A673 (cell line): ENCODE measurements around the gene GPA33. TPM values are rescaled to one million over a fixed set of nuclear protein-coding genes. Genes with fewer than 3 reads are reported as not detected.

Experiments used
- Bru-seq: library from RNA; stranded (reverse); fragments of 400-500 nt; gene quantifications from one replicate; lab custom pipeline; 2021; lab: Mats Ljungman, UMichigan
- BruChase-seq, 2 experiments: library from RNA; stranded (reverse); fragments of 400-500 nt; gene quantifications; one replicate each; lab custom pipeline; 2021; lab: Mats Ljungman, UMichigan
- BruUV-seq: library from RNA; stranded (reverse); fragments of 400-500 nt; replicated peaks from 2 replicates; lab custom pipeline; 2021; lab: Mats Ljungman, UMichigan
- CTCF ChIA-PET: fragments of 300-600 bp; sonication (Branson Sonifier 250); formaldehyde crosslinking; loops from one replicate; lab custom pipeline; 2022; ENCODE audit warnings: antibody characterized with exemption; lab: Charles Lee
- POLR2A ChIA-PET: fragments of 300-600 bp; sonication (Branson Sonifier 250); formaldehyde crosslinking; loops from one replicate; lab custom pipeline; 2022; ENCODE audit warnings: antibody characterized with exemption; ENCODE audit not compliant: low non-redundant PET; lab: Charles Lee
- DNase-seq: peaks from one replicate; pipeline ENCODE4 v3.0.0-alpha.2; 2015; ENCODE audit warnings: low spot score
- H3K27ac ChIP-seq: fragments of 200-600 bp; sonication (generic); 2 replicates; pipeline ENCODE4 v1.5.1; 2016; ENCODE audit warnings: mixed run types, low read depth, mild to moderate bottlenecking, mixed read lengths, antibody characterized with exemption, low read length; ENCODE audit not compliant: poor library complexity, severe bottlenecking
- H3K27me3 ChIP-seq: fragments of 200-600 bp; sonication (generic); replicated peaks from 2 replicates; pipeline ENCODE4 v1.6.1; 2017; ENCODE audit warnings: mixed run types, low read depth, mild to moderate bottlenecking, mixed read lengths, antibody characterized with exemption, low read length; ENCODE audit not compliant: insufficient read depth, poor library complexity
- H3K36me3 ChIP-seq: fragments of 200-600 bp; sonication (generic); 2 replicates; pipeline ENCODE4 v1.6.1; 2016; ENCODE audit warnings: mixed run types, mild to moderate bottlenecking, mixed read lengths, antibody characterized with exemption, low read length; ENCODE audit not compliant: insufficient read depth, poor library complexity, severe bottlenecking
- H3K4me1 ChIP-seq: fragments of 200-600 bp; sonication (generic); 2 replicates; pipeline ENCODE4 v1.6.1; 2017; ENCODE audit warnings: mixed run types, mild to moderate bottlenecking, mixed read lengths, antibody characterized with exemption, low read length; ENCODE audit not compliant: insufficient read depth, poor library complexity, severe bottlenecking
- H3K4me3 ChIP-seq: fragments of 200-600 bp; sonication (generic); 2 replicates; pipeline ENCODE4 v1.5.1; 2016; ENCODE audit warnings: low read depth, mixed run types, mild to moderate bottlenecking, mixed read lengths, low read length; ENCODE audit not compliant: poor library complexity, severe bottlenecking
- H3K9me3 ChIP-seq: fragments of 200-600 bp; sonication (generic); 2 replicates; pipeline ENCODE4 v1.6.1; 2016; ENCODE audit warnings: mixed run types, low read depth, mild to moderate bottlenecking, mixed read lengths, antibody characterized with exemption, low read length; ENCODE audit not compliant: poor library complexity, severe bottlenecking
- EZH2 ChIP-seq: fragments of 200-600 bp; sonication (generic); IDR thresholded peaks from 2 replicates; pipeline ENCODE4 v1.6.1; 2017; ENCODE audit warnings: borderline replicate concordance, low read depth, mild to moderate bottlenecking, mixed read lengths, antibody characterized with exemption, low read length; ENCODE audit not compliant: poor library complexity, severe bottlenecking
- intact Hi-C: fragments of 100-400 bp; cut with micrococcal nuclease; formaldehyde crosslinking; loops from one replicate; pipeline ENCODE4 v1.10.0; 2022; ENCODE audit not compliant: unreplicated experiment
- long read RNA-seq: library from polyadenylated mRNA; stranded (forward); transcript quantifications from one replicate; pipeline ENCODE4 v2.0.0, GENCODE V29; 2022
- total RNA-seq: library from RNA; stranded (reverse); gene quantifications from 2 replicates; pipeline ENCODE4 v1.2.3, GENCODE V29; 2021
- TF ChIP-seq, protein P1 (sequence below): fragments of 300-800, 200-600 bp; sonication (generic); conservative IDR thresholded peaks from 2 replicates; pipeline ENCODE4 v1.5.1; 2017; ENCODE audit warnings: low read depth, mild to moderate bottlenecking, antibody characterized with exemption, low read length, moderate library complexity, mixed read lengths

The GPA33 gene, protein sequence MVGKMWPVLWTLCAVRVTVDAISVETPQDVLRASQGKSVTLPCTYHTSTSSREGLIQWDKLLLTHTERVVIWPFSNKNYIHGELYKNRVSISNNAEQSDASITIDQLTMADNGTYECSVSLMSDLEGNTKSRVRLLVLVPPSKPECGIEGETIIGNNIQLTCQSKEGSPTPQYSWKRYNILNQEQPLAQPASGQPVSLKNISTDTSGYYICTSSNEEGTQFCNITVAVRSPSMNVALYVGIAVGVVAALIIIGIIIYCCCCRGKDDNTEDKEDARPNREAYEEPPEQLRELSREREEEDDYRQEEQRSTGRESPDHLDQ
- total RNA-seq (not detected in 2 replicates), Bru-seq, nascent RNA (percentile 2 among the genes with signal in this experiment), BruChase-seq, experiment 1, labeled RNA remaining after a 2-hour chase (not detected), BruChase-seq, experiment 2, labeled RNA remaining after a 6-hour chase (percentile 5 among the genes with signal in this experiment)
- long read RNA-seq: 0 reads

DNA sequence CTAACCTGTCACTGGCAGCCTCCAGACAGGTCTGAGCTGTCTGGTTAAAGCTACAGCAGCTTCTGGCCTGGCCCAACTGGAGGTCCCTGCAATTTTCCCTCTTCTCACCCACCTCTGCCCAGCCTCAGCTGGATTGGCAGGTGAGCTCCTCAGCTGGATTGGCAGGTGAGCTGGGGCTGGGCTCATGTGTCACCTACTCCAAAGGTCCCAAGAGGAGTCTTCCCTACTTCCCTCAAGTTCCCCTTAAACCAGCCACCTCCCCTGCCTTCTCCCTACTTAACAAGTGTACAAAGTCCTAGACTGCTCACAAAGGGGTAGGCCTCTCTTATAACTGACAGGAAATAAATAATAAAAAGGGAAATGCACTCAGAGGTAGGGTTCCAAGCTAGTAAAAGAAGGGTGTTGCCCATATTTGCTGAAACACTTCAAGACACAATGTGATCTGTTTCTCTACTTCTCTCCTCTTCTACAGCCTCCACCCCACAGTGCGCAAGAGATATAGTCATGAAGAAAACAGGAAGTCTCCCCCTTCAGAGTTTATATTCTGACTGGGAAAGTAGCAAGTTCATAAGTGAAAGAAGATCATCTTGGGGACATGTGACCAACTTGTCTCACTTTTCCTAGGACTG, at the start of gene GPA33:
TSS of gene GPA33 (minus strand) at position 64 of the 629 bp plus-strand sequence. CDS start 90 bp downstream, outside the sequence.
- no peak within 1 kb of the TSS for H3K27ac ChIP-seq
- TF ChIP-seq, protein P1, sequence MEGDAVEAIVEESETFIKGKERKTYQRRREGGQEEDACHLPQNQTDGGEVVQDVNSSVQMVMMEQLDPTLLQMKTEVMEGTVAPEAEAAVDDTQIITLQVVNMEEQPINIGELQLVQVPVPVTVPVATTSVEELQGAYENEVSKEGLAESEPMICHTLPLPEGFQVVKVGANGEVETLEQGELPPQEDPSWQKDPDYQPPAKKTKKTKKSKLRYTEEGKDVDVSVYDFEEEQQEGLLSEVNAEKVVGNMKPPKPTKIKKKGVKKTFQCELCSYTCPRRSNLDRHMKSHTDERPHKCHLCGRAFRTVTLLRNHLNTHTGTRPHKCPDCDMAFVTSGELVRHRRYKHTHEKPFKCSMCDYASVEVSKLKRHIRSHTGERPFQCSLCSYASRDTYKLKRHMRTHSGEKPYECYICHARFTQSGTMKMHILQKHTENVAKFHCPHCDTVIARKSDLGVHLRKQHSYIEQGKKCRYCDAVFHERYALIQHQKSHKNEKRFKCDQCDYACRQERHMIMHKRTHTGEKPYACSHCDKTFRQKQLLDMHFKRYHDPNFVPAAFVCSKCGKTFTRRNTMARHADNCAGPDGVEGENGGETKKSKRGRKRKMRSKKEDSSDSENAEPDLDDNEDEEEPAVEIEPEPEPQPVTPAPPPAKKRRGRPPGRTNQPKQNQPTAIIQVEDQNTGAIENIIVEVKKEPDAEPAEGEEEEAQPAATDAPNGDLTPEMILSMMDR: no peak
- no peak for TF ChIP-seq EZH2
- H3K4me3 ChIP-seq: no peak within 1 kb of the TSS
- no peaks in the 10 kb centered on the region for H3K27me3 ChIP-seq
- no peaks in the 10 kb centered on the region for H3K36me3 ChIP-seq
- no peak for DNase-seq
- peaks cover 6% of the 10 kb centered on the region for H3K4me1 ChIP-seq
- BruUV-seq: no TSS peak
- no peaks in the 10 kb centered on the region for H3K9me3 ChIP-seq
- CTCF ChIA-PET: no interaction called here
- intact Hi-C loops: no loop called here
- POLR2A ChIA-PET: no interaction called here

DNA sequence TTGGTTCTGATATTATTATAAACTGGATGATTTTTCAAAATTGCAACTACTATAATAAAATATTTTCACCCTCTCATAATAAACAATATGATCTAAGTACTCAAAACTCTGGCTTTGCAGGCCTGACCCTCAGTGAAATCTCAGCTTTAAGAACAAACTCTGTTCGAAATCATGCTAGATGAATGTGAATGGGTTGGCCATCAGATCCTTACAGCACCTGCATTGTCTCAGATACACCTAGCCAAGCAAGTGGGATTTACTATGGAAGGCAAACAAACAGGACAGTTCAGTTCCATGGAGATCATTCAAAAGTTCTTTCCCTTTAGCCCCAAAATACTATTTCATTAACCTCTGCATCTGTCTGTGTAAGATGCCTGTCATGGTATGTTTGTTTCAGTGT, 48.5 kb upstream of the GPA33 start:
- POLR2A ChIA-PET: no interaction called here
- BruUV-seq: no TSS peak
- Histone ChIP-seq H3K9me3 (peaks cover 3% of the 10 kb centered on the region), H3K4me3 (no peak overlapping the region), H3K4me1 (no peaks in the 10 kb centered on the region), H3K36me3 (no peaks in the 10 kb centered on the region), H3K27ac (no peak overlapping the region), H3K27me3 (no peaks in the 10 kb centered on the region)
- no peak for DNase-seq
- TF ChIP-seq EZH2: no peak
- TF ChIP-seq, protein P1: no peak
- CTCF ChIA-PET: interaction anchor here (1.1 kb wide), 1 partner anchor 82 kb away, joined by 4 read pairs; no protein-coding TSS in a partner anchor
- intact Hi-C loops: no loop called here

DNA sequence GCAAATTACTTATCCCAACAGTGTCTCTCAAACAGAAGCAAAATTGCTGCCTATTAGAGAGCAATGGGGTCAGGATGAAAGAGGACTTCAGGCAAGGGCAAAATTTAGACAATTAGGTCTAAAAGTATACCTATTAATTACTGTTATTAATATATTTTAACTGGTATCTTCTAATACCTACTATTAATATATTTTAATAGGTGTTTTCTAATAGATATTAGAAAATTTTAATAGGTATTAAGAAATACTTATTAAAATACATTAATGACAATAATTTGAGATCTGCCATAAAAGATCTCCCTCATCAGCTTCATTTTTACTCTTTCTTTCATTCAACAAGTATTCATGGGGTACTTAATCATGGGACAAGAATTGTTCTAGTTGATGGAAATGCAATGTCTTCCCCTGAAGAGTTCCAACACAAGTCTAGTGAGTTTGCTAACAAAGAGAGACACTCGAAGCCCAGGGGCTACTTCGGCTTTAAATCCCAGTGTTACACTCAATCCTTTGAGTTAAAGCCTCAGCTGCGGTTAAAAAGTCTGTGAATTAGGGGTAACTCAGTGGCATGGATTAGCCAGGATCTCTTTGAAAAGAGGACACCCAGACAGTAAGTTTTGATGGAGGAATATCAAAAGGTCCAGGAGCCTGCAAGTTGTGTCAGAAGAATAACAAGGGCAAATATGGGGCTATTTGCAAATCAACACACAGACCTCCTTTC, 47.8 kb upstream of the GPA33 start:
- Histone ChIP-seq H3K9me3 (peaks cover 3% of the 10 kb centered on the region), H3K36me3 (no peaks in the 10 kb centered on the region), H3K4me3 (no peak overlapping the region), H3K27me3 (no peaks in the 10 kb centered on the region), H3K4me1 (no peaks in the 10 kb centered on the region), H3K27ac (no peak overlapping the region)
- POLR2A ChIA-PET: no interaction called here
- TF ChIP-seq EZH2: no peak
- TF ChIP-seq, protein P1: no peak
- intact Hi-C loops: no loop called here
- CTCF ChIA-PET: interaction anchor here (0.9 kb wide), 1 partner anchor 82 kb away, joined by 6 read pairs; no protein-coding TSS in a partner anchor
- no TSS peak for BruUV-seq
- DNase-seq: no peak
